GM23248 (cell line): Measurements from ENCODE around the gene SENP1.

Experiments
- EZH2 ChIP-seq: fragments of 200-600 bp; sonication (generic); IDR thresholded peaks from 2 replicates; pipeline ENCODE4 v1.6.1; 2018; ENCODE audit warnings: antibody characterized with exemption, mild to moderate bottlenecking; ENCODE audit not compliant: insufficient read depth, poor library complexity, severe bottlenecking
- EZH2phosphoT487 ChIP-seq: fragments of 200-600 bp; sonication (generic); IDR thresholded peaks from 2 replicates; pipeline ENCODE4 v1.6.1; 2018; ENCODE audit warnings: antibody characterized with exemption, moderate library complexity, mild to moderate bottlenecking, low read depth; ENCODE audit not compliant: insufficient read depth

GRCh38 chr12:48027183-48028002 is 78.5 kb downstream of the SENP1 start:
- no peak for TF ChIP-seq EZH2phosphoT487
- no peak for TF ChIP-seq EZH2
